ENCODE results near the gene GNB1.

The GNB1 gene

DNA sequence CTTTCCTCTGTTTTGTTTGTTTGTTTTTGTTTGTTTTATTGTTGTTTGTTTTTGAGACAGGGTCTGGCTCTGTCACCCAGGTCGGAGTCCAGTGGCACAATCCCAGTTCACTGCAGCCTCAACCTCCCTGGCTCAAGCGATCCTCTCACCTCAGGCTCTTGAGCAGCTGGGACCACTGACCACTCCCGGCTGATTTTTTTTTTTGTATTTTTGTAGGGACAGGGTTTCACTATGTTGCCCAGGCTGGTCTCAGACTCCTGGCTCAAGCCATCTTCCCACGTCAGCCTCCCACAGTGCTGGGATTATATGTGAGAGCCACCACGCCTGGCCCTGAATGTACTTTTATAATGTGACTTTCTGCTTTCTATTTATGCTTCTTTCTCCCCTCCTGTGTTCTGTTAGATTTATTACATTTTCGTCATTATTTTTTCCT is 19.2 kb upstream of the GNB1 start:
- DNase-seq (ENCODE audit: low spot score), result no peak

- no peak for DNase-seq (ENCODE audit: low spot score)
Measured at GRCh38 chr1:1908506-1908791, 17.6 kb upstream of the GNB1 start.

GRCh38 chr1:1907098-1907736 is 16.3 kb upstream of the GNB1 start:
- DNase-seq (ENCODE audit: low spot score), result no peak

DNA sequence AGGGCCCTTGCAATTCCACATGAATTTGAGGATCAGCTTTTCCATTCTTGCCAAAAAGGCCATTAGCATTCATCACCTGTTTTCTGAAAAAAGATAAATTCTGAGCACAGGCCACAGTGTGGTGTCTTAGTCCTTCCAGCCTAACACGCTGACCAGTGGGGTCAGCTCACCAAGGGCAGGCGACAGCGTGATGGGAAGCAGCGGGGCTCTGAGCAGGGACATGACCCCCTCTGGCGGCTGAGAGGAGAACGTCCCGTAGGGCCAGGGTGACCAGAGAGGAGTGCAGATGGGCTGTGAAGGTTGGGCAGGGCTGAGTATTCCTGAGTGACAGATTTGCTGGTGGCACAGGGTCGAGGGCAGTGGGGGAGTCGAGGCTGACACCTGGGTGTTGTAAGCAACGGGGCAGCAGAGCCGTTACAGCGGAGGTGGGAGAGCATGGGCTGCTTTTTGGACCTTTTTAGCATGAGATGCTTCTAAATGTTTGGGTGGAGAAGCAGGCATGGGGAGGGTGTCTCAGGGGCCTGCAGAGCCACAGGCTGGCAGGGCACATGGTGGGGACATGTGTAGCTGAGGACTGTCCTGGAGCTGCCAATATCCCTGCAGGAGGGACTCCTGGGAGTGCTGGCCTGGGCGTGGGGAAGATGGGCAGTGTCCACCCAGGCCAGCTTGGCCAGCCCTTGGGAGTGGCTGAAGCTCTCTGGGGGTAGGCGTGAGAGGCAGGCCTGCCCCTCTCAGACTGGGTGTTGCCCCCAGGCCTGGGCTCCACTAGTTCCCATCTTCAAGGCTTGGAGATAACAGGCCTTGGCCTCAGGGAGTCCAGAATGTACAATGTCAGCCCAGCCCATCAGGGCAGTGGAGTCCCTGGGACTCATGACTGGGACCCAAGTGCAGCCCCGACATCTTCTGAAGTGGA is 15.6 kb upstream of the GNB1 start:
- DNase-seq (ENCODE audit: low spot score), result peak; percentile 72

- DNase-seq (ENCODE audit: low spot score), result no peak
Measured at GRCh38 chr1:1903224-1903623, 12.3 kb upstream of the GNB1 start.

DNA sequence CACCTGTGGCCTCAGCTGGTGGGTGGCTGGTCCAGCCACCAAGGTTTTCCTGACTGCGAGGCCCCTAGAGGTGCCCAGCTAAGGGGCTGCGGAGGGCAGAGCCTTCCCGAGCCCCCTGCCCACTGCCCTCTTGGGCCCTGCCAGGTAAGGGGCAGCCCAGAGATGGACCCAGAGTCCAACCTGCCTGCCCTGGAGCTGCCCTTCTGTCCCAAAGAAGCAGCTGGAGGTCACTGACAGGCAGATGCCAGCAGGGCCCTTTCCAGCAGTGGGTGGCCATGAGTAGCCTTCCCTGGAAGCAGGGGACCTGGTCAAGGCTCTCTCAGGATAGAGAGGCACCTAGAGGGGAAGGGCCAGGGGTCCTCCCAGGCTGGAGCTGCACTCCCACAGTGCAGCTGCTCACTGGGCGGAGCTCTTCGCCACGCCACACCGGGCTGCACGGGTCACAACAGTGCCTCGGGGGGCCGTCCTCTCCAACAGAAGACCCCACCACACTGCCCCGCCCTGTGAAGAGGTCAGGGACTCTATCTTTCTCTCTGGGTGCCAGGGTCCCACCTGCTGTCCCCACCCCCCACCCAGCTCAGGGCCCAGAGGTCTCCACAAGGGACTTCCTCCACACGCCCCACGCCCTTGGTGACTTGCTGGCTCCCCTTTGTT is 10.9 kb upstream of the GNB1 start:
- DNase-seq (ENCODE audit: low spot score), result no peak

- DNase-seq (ENCODE audit: low spot score), result no peak
Measured at GRCh38 chr1:1900883-1901640, 10.2 kb upstream of the GNB1 start.

DNA sequence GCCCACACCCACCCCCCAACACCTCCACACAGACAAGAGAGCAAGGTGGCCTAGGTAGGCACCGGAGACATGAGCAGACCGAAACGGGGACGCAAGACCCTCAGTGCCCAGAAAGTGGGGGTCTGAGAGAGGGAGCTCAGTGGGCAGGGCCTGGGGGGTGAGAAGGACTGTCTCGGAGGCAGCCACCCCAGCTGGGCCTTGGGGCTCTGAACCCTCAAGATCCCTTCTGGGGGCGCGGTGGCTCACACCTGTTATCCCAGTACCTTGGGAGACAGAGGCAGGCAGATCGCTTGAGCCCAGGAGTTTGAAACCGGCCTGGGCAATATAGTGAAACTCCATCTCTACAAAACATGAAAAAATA is 9.1 kb upstream of the GNB1 start:
- DNase-seq (ENCODE audit: low spot score), result no peak

GRCh38 chr1:1899266-1899966 is 8.5 kb upstream of the GNB1 start:
- DNase-seq (ENCODE audit: low spot score), result no peak

- DNase-seq (ENCODE audit: low spot score), result no peak
Measured at GRCh38 chr1:1898246-1898933, 7.5 kb upstream of the GNB1 start.

DNA sequence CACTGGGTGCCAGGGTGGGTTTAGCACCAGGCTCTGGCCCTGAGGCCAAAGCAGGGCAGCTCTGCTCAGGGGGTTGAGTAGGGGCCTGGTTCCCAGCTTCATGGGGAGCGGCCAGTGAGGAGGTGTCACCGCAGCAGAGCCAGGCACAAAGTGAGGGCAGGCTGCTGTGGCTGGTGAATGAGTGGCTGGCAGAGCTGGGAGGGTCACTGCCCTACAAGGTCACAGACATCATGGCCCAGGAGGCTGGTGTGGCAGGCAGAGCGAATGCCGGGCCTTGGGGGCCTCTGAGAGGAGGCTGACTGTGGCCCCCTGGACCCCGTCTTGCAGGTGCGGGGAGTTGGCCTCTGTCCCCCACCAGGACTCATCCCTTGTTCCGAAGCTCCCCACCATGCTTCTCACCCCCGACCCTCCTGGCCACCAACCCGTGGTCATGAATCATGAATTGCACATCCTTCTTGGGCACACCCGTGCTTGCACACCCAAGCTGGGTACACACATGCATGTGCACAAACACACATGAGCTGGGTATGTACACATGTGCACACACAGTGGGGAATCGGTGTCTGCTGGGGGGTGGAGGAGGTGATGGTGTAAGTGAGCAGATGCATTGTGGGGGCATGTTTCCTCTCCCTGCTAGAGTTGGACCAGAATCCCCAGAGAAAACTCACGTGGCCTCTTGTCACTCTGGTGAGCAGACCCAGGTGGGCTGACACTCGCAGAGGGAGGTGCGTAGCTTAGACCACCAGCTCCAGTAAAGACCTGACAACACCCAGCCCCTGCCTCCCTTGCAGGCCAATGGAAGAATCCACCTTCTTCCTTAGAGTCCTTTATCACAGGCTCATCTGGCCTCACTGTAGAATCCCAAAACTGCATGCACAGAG is 4.8 kb upstream of the GNB1 start:
- DNase-seq (ENCODE audit: low spot score), result no peak

DNA sequence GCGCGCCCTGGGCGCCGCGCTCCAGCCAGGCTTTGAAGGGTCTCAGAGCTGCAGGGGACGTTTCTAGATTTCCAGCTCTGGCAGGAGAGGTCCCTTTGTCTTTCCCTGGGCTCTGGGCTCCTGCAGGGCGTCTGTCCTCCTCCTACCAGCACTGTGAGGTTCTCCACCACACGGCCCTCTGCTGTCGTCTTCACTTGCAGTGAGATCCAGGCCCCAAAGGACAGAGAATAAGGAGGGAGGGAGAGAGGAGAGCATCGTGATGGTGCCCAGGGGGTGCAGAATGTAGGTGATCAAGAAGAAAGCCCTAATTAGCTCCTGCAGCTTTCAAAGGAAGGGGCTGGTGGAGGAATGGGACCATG is 4.2 kb upstream of the GNB1 start:
- no peak for DNase-seq (ENCODE audit: low spot score)

- no peak for DNase-seq (ENCODE audit: low spot score)
Measured at GRCh38 chr1:1894354-1895059, 3.6 kb upstream of the GNB1 start.

GRCh38 chr1:1893997-1894353 is 3.1 kb upstream of the GNB1 start:
- no peak for DNase-seq (ENCODE audit: low spot score)

- DNase-seq (ENCODE audit: low spot score), result no peak
Measured at GRCh38 chr1:1893291-1893985, 2.6 kb upstream of the GNB1 start.

DNA sequence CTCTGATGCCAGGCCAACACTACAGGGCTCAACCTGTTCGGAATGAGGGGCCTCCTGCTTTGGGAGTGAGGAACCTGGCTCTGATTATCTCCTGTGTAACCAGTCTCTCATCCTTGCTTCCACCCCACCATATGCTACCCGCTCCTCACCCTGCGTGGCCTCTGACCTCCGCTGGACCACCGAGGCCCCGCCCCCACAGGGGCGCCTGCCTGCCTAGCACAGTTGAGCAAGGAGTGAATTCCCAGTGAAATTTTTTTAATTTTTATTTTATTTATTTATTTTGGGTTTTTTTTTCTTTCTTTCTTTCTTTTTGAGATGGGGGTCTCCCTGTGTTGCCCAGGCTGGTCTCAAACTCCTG is 1.9 kb upstream of the GNB1 start:
- DNase-seq (ENCODE audit: low spot score), result no peak

- DNase-seq (ENCODE audit: low spot score), result no peak
Measured at GRCh38 chr1:1892079-1892762, 1.3 kb upstream of the GNB1 start.

DNA sequence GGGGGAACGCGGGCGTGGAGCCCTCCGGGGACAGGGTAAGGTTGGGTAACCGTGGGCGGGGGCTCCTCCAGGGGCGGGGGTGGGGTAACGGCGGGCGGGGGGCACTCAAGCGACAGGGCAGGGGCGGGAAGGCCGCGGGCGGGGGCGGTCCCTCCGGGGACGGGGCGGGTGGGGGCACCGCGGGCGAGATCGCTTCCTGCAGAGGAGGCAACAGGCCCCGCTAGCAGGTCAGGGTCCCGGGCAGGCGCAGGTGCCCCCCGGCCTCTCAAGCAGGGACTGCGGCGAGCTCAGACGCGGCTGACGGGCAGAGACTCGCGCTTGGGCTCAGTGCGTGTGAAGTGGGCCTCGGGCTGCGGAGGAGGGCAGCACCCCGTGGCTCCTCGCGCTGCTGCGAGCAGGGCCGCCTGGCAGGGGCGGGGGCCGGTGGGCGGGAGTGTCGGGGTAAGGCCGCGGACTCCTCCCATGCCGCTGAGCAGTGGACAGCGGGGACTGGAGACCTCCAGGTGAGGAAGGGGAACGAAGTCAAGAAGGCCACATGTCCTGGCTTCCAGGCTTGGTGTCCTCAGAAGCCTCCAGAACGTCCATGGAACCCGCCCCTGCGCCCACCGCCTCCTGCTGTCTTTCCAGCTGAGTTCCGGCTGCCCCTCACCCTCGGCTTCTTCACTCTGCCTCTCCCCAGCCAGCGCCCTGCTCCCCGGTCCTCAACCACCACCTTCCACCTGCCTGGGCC is 627 bp upstream of the GNB1 start:
- peak; percentile 26 for DNase-seq (ENCODE audit: low spot score)

All from hematopoietic multipotent progenitor cell treated with erythropoietin and hydrocortisone succinate and interleukin-3 and kit ligand, for 15 days (in vitro differentiated cells).